GM19395 (cell line): ENCODE results near the gene MOG.

Experiments
- ATAC-seq: cut with Tn5 transposase; IDR thresholded peaks from one replicate; pipeline ENCODE4 v1.9.1; 2021; ENCODE audit warnings: mild to moderate bottlenecking, moderate library complexity; ENCODE audit not compliant: unreplicated experiment

MOG gene

GRCh38 chr6:29656798-29657197 is at the start of gene MOG:
Gene MOG, plus strand, starts transcription at chr6:29657092. Its CDS starts 118 bp downstream, at chr6:29657210.
- no peak for ATAC-seq

GRCh38 chr6:29608131-29608530 is 48.8 kb upstream of the MOG start:
- ATAC-seq = no peak

GRCh38 chr6:29610540-29610939 is 46.4 kb upstream of the MOG start:
- ATAC-seq = no peak

DNA sequence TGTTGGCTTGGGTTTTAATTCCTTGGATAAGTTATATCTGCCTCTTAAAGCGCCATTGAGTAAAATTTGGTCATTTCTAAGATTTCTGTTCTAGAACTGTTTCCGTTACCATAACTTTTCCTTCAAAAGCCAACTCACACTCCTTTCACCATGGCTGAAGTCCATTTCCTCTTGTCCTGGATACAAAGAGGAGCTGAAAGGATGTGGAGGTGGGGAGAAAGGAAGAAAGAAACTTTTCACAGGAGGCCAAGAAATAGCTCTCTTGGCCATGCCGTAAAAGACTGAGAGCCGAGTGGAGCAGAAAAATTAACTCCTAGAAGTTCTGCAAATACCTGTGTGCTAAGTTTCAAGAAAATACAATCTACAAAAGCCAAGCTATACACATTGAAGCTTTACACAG is 45.5 kb upstream of the MOG start:
- ATAC-seq = no peak

DNA sequence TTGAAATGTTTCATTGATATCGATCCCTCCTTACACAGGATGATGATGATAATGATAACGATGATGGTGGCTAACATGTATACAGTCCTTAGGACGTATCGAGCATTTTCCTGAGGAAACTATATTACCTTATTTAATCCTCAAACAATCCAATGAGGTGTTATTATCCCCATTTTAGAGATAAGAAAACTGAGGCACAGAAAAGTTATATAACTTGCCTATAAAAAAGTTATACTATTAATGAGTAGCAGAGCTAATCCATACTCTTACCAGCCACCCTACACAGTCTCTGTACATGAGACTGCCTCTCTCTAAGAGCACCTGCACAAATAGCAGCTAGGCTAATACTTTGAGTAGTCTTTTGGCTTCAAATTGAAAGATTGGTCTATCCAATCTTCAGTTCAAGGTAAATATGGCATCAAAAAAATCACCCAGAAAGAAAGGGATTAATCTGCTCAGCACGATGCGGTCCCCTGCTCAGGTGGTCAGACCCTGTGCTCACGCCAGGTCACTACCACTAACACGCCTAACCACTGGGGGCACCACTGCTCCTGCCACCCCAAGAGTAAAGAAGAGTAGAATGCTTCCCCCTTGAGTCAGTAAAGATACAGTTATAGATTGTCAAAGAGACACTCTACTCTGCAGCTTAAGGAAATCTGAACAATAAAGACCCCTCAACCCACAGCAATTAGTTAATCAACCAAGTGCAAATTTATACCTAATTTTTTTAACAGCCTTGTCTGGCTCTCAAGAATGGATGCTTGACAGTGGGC is 38.9 kb upstream of the MOG start:
- no peak for ATAC-seq

DNA sequence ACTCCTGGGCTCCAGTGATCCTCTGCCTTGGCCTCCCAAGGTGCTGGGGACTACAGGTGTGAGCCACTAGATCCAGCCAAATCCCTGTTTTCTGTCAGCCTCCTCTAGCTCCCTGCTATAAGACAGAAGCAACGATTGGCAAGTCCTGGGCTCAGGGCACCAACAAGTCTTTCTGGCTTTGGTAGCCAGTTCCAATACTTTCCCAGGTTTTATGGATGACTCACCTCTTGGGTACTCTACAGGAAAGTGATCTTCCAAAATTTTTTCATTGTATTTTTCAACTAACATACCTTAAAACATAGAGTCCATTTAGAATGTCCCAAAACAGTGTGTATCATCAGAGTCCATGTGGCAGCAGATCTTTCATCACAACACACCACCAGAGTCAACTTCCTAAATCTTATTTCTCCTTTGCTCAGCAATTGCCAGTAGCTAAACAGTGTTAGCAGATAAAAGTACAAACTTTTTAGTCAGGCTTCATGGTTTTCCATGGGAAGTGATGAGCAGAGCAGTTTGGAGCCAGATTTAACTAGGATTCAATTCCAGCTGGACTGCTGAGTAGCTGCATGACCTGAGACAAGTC is 37.2 kb upstream of the MOG start:
- no peak for ATAC-seq

- no peak for ATAC-seq
These were observed 36.3 kb upstream of the MOG start for GRCh38 chr6:29620630-29621029.

- ATAC-seq = no peak
These were observed 32.4 kb upstream of the MOG start for GRCh38 chr6:29624520-29624961.

DNA sequence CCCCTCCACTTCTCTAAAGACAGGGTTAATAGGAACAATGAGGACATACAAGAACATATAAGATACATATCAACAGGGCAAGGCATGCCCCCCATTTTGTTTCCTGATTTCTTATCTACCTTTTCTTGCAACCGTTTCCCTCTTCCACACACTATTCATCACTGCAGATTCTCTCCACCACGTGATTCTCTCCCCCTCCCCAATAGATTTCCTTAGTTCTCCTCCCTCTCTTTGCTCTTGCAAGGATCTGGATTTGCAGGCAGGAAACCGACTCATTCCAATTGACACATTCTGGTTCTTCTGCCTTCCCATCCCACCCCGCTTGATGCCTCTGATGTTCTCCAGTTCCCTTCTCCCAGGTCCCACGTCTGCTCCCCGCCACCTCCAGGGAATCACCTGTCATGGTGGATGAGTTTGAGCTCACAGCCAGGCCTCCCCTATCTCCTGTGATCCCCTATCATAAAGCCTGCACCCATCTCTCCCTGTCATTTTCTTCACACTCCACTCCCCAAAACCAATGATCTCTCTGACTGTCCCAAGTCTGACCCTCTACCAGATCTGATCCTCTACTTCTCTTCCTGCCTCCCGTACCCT is 31.5 kb upstream of the MOG start:
- ATAC-seq = no peak

DNA sequence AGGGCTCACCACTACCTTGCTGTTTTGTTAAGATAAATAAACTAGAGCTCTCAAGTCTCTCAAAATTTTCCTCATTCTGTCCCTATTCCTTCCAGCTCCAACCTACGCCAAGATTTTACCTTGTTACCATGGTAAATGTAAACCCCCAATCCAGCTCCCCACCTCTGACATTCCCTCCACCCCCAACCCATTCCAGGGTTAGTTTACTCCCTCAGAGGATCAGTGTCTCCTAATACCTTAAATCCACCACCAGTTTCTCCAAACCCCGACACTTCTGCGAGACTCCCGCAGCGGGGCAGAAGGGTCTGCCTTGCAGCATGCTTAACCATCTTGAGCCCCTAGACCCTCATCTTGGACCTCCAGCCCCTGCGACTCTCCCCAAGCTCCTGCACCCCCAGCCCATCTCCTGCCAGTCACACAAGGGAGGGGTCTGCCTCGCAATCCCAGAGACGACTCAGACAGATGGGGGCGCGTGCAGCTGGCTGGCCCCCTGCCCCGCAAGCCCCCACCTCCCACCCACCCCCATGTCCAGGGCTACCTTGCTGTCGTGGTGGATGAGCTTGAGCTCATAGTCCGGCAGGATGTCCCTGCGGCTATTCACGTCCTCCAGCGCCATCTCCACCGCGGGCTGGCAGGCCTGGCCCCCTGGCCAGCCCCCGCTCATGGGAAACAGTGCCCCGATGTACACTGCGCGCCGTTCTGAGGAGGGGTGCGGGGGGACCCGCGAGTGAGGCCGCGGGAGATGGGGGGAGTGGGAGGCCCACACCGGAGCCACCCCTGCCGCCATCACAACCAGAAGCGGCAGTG is 29.7 kb upstream of the MOG start:
- ATAC-seq = no peak

DNA sequence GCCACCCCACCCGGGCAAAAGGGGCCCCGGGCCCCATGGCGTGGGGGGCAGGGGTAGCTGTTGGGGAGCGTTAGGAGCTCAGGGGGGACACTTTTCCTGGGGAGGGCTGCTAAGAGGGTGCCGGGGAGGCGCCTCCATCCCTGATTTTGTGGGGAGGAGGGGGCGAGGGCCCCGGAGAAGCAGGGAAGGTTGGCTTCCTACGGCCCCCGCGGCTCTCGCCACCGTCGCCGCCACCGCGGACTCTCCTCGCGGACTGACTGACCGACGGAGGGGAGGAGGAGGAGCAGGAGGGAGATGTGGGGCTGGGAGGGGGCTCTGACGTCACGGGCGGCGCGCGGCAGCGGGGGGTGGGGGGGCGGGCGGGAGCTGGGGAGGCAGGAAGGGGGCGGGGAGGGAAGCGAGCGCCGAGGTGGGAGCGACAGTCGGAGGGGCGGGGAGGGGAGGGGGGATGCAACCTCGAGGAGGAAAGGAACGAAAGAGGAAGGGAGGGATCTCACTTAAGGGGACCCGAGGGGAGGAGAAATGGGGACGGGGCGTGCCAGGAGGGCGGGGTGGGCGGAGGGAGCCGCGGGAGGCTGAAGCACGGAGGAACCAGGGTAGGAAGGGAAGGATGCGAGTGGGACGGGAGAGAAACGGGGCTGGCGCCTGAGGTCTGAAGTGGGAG is 29.0 kb upstream of the MOG start:
- no peak for ATAC-seq

GRCh38 chr6:29628419-29629281 is 28.2 kb upstream of the MOG start:
- no peak for ATAC-seq

- no peak for ATAC-seq
These were observed 27.3 kb upstream of the MOG start for GRCh38 chr6:29629571-29629970.

DNA sequence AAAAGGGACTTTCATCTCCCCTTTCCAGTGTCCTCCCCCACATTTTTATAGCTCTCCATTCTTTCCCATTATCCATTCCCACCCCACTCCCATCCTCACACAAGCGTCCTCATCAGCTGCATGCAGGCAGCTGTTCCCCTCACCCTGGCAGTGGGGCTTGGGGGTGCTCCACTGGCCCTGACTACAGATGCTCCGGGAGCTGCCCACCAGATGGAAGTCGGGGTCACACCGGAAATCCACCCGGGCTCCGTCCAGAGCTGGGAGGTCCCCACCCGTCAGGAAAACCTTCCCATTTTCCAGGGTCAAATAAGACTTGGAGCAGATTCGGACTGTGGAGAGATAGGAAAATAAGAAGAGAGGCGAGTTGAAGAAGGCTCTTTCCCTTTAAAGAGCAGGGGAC is 26.6 kb upstream of the MOG start:
- ATAC-seq = no peak

DNA sequence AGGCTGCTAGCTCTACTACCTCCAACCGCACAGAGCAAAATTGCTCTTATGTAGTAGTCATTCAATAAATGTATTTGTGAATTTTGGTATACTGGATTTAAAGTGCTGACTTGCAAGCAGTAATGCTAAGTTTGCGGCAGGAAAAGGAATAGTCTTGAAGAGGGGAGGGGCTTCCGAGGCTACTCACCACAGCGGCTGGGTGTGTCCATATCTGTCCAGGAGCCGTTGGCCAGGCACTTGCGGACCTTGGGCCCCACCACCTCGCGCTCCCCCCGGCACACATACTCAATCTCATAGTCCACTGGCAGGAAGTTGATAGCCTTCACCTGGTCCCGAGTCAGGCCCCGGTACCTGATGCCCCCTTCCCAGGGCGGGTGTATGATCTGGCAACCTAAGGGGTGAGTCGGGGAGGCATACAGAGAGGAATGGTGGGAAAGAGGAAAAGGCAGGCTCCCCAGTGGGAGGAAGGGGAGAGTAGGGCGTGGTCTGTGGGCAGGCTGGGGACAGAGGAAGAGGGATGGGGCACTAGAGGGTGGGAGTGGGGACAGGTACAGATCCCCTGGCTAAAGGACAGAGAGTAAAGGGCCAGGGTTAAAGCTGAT is 25.6 kb upstream of the MOG start:
- no peak for ATAC-seq

DNA sequence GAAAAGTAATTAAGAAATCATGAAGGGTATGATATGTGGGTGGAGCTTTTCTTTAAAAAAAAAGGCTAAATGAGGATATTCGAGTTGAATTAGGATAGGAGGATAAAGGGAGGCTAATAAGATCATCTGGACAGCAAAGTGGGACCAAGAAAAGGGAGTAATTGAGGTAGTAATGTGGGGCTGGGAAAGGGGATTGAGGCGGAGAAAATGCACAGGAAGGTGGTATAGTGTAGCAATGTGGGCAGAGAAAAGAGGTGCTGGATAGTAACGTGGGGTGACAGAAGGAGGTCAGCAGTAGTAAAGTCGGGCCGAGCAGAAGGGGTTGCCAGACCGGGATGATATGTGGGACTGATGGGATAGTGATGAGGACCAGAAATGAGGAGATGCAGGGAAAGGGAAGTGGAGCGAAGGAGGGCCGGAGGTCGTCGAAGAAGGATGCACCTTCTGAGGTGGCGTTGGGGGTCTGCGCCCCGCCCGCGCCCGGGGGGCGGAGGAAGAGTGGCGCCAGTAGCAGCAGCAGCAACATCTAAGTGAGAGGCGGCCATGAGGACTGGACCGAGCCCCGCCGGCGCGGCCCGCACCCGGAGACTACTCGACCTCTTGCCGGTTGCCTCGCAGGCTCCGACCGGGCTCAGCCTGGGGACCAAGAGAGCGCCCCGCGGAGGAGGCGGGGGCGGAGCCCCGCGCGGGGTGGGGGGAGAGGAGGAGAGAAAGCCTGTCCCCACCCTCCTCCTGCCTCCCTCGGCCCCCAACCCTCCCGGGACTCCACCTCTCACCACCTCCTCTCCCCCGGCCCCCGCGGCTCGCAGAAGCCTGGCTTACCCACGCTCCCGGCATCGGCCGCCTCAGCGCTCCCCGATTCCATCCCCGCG is 24.8 kb upstream of the MOG start:
- peak; percentile 29 for ATAC-seq

DNA sequence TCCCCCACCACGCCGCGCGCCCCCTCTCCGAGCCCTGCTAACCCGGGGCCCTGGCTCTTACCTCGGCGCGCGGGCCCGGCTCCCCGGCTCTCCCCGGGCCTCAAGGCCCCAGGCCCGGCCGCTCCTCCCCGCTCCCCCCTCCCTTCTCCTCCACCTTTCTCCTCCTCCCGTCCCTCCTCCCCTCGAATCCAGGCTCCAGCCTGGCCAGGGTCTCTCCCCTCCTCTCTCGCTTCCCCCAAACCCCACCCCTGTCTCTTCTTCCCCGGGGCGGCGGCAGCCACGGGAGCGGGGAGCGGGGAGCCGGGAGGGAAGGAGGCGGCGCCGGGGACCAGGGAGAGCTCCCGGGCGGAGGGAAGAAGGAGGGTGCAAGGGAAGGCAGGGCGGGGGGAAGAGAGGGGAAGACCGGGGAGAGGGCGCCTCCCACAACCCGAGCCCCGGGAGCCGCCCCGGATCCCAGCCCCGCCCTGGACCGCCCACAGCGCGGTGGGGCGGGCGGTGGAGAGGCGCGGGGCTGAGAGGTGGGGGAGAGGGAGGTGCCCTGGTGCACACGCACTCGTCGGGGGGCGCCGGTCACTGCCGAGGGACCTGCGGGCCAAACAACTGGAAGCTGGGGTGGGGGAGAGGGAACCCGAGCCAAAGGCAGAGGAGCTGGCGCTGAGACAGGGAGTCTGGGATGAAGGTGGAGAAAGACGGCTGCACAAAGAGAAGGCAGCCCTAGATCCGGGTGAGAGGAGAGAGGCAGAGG is 23.9 kb upstream of the MOG start, which contains the start of gene GABBR1:
Gene GABBR1 (minus strand): TSS at position 395 of the 745 bp plus-strand sequence. CDS start 798 bp downstream, outside the sequence.
- ATAC-seq = peak; percentile 78

- ATAC-seq = no peak
These were observed 23.4 kb upstream of the MOG start for GRCh38 chr6:29633534-29633905.
